PC-3 (cell line): Measurements from ENCODE around the gene DCAF5.

Source experiments
- CTCF ChIP-seq: fragments of 300-600 bp; sonication (generic); conservative IDR thresholded peaks from 2 replicates; pipeline ENCODE4 v1.5.1; 2017; ENCODE audit warnings: antibody characterized with exemption, low read depth, mild to moderate bottlenecking, low read length
- EZH2 ChIP-seq: fragments of 300-600 bp; sonication (generic); IDR thresholded peaks from one replicate; pipeline ENCODE4 v1.6.1; 2017; ENCODE audit warnings: antibody characterized with exemption, mild to moderate bottlenecking, low read length; ENCODE audit not compliant: unreplicated experiment
- EZH2phosphoT487 ChIP-seq: fragments of 300-600 bp; sonication (generic); IDR thresholded peaks from 2 replicates; pipeline ENCODE4 v1.6.1; 2018; ENCODE audit warnings: mild to moderate bottlenecking, antibody characterized with exemption, low read length, borderline replicate concordance

- TF ChIP-seq CTCF (no peak), EZH2phosphoT487 (no peak), EZH2 (no peak)
Measured at GRCh38 chr14:69106451-69106850, 46.5 kb downstream of the DCAF5 start.
